Astrocyte (in vitro differentiated cells and primary cell): ENCODE data around the gene FGD4.

Experiments used
- EZH2 ChIP-seq: IDR thresholded peaks from 2 replicates; pipeline ENCODE4 v1.6.1; 2012; ENCODE audit warnings: mild to moderate bottlenecking, low read length, inconsistent platforms; ENCODE audit not compliant: insufficient read depth
- TF ChIP-seq, protein P1 (sequence below): IDR thresholded peaks from 2 replicates; pipeline ENCODE4 v1.5.1; 2011; ENCODE audit warnings: low read depth, mild to moderate bottlenecking, inconsistent platforms, low read length, moderate library complexity; ENCODE audit not compliant: insufficient read depth

DNA sequence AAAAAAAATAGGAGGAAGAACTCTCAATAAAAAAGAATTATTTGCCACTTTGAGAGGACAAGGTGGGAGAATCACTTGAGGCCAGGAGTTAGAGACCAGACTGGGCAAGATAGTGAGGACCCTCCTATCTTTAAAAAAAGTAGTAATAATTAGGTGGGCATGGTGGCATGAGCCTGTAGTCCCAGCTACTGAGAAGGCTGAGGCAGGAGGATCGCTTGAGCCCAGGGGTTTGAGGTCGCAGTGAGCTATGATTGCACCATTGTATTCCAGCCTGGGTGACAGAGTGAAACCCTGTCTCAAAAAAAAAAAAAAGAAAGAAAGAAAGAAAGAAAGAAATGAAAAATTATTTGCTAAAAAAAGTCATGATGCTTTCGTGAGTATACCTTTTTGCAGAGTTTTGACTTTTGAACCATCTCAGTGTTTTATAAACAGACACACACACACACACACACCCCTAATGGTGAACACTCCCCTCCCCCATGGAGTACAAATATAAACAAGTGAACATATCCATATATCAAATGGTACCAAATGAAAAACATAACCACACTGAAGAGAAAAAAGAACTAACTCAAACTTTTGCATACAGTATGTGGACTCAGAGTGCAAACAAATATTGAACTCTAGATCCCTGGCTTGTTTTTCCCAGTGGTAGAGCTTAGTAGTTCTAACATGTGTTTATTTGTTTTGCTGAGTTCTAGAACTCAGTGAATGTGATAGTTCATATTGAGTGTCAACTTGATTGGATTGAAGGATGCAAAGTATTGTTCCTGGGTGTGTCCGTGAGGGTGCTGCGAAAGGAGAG is 252.0 kb downstream of the FGD4 start:
- TF ChIP-seq, protein P1, sequence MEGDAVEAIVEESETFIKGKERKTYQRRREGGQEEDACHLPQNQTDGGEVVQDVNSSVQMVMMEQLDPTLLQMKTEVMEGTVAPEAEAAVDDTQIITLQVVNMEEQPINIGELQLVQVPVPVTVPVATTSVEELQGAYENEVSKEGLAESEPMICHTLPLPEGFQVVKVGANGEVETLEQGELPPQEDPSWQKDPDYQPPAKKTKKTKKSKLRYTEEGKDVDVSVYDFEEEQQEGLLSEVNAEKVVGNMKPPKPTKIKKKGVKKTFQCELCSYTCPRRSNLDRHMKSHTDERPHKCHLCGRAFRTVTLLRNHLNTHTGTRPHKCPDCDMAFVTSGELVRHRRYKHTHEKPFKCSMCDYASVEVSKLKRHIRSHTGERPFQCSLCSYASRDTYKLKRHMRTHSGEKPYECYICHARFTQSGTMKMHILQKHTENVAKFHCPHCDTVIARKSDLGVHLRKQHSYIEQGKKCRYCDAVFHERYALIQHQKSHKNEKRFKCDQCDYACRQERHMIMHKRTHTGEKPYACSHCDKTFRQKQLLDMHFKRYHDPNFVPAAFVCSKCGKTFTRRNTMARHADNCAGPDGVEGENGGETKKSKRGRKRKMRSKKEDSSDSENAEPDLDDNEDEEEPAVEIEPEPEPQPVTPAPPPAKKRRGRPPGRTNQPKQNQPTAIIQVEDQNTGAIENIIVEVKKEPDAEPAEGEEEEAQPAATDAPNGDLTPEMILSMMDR: no peak
- no peak for TF ChIP-seq EZH2
